ENCODE measurements around the gene ST3GAL3.

Gene ST3GAL3

DNA sequence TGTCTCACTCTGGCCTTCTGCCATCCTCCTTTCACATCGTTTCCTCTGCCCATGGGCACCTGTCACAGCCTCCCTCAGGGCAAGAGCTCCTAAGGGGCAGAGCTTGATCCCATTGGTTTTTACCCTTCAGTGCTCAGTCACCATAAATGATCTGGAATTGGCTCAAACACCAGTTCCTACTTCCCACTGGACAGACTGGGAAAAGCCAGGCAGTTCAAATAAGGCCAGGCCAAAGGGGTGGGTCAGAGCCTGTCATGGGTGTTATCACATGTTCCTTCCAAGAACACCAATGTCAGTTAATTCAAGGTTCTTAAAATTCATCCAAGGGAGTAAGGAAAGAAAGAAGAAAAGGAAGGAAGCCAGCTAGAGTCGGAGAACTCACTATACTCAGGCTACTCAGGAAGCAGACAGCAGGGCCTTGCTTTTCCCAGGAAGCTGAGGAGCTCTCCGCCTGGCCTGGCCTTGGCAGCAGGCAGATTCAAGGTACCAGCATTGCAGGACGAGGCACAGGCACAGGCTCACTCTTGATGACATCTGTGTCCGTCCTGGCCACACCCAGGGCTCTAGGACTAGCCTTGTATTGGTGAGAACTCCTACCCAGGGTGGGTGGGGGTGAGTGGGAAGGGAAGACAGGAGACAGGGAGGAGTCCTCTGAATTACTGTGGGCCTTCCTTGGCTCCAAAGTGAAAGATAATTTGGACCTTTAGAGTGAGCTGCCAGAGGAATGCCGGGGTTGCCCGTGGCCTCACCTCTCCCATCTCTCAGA, 194.0 kb downstream of the ST3GAL3 start:
- DNase-seq (ENCODE audit: low read depth), result no peak
- TF ChIP-seq, protein P1, sequence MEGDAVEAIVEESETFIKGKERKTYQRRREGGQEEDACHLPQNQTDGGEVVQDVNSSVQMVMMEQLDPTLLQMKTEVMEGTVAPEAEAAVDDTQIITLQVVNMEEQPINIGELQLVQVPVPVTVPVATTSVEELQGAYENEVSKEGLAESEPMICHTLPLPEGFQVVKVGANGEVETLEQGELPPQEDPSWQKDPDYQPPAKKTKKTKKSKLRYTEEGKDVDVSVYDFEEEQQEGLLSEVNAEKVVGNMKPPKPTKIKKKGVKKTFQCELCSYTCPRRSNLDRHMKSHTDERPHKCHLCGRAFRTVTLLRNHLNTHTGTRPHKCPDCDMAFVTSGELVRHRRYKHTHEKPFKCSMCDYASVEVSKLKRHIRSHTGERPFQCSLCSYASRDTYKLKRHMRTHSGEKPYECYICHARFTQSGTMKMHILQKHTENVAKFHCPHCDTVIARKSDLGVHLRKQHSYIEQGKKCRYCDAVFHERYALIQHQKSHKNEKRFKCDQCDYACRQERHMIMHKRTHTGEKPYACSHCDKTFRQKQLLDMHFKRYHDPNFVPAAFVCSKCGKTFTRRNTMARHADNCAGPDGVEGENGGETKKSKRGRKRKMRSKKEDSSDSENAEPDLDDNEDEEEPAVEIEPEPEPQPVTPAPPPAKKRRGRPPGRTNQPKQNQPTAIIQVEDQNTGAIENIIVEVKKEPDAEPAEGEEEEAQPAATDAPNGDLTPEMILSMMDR (IDR thresholded peaks at IDR 0.05; ENCODE audit: insufficient read depth, low read depth, low read length, missing control alignments), result no peak
- H3K4me3 ChIP-seq (ENCODE audit: low read depth, low read length), result no peak overlapping the region

DNA sequence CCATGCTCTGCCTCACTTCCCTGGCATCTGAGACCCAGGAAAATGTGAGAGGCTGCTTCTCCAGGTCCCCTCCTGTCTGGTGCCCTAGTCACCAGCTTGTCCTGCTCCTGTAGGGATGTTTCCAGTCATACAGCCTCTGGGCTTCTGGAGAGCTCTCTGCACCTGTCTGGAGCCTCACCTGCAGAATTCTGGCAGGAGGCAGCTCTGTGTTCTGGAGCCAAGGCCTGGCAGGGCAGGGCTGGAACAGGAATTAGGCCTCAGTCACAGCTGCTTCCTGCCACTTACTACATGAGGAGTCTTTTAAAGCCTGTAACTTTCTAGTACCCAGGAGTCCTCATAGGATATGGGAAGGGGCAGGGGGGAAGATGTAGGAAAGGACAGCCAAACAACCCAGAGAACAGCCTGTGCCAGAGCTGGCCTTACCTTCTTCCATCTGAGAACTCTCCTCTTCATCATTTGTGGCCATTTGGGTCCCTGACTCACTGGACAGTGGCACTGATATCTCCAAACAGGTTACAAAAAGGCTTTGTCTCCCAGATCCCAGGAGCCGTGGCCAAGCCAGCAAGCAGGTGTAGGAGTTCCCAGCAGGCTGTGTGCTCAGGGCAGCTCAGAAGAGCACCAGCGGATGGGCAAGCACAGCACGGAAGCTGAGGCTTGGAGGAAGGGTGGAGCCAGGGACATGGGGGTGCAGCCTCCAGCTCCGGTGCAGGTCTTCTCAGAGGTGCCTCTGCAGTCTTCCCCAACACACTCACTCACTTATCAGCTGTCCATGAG, 194.9 kb downstream of the ST3GAL3 start:
- TF ChIP-seq, protein P1 (IDR thresholded peaks at IDR 0.05; ENCODE audit: insufficient read depth, low read depth, low read length, missing control alignments), result no peak
- no peak overlapping the region for H3K4me3 ChIP-seq (ENCODE audit: low read depth, low read length)
- no peak for DNase-seq (ENCODE audit: low read depth)

DNA sequence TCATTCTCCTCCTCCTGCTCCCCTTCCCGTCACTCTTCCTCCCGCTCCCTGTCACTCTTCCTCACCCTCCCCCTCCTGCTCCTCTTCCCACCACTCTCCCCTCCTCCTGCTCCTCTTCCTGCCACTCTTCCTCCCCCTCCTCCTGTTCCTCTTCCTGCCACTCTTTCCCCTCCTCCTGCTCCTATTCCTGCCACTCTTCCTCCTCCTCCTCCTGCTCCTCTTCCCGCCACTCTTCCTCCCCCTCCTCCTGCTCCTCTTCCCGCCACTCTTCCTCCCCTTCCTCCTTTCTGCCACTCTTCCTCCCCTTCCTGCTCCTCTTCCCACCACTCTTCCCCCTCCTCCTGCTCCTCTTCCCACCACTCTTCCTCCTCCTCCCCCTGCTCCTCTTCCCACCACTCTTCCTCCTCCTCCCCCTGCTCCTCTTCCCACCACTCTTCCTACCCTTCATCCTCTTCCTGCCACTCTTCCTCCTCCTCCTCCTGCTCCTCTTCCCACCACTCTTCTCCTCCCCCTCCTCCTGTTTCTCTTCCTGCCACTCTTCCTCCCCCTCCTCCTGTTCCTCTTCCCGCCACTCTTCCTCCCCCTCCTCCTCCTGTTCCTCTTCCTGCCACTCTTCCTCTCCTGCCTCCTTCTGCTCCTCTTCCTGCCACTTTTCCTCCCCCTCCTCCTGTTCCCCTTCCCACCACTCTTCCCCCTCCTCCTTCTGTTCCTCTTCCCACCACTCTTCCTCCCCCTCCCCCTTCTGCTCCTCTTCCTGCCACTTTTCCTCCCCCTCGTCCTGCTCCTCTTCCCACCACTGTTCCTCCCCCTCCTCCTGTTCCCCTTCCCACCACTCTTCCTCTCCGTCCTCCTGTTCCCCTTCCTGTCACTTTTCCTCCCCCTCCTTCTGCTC, 197.6 kb downstream of the ST3GAL3 start:
- TF ChIP-seq, protein P1 (IDR thresholded peaks at IDR 0.05; ENCODE audit: insufficient read depth, low read depth, low read length, missing control alignments), result no peak
- no peak for DNase-seq (ENCODE audit: low read depth)
- H3K4me3 ChIP-seq (ENCODE audit: low read depth, low read length), result no peak overlapping the region

DNA sequence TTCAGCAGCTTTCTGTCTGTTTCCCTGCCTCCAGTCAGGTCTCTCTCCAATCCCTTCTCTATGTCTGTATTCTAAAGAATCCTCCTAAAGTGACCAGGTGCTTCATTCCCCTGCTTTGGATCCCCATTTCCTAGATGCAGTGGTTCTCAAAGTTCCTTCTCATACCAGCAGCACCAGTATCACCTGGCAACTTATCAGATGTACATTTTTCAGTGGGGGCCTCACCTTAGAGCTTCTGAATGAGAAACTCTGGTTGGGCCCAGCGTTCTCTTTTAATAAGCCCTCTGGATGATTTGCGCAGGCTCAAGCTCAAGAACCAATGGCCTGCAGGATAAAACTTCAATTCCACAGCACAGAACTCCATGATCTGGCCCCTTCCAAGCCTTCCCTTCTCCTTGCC, 200.9 kb downstream of the ST3GAL3 start:
- no peak overlapping the region for H3K4me3 ChIP-seq (ENCODE audit: low read depth, low read length)
- TF ChIP-seq, protein P1 (IDR thresholded peaks at IDR 0.05; ENCODE audit: insufficient read depth, low read depth, low read length, missing control alignments), result no peak
- no peak for DNase-seq (ENCODE audit: low read depth)

DNA sequence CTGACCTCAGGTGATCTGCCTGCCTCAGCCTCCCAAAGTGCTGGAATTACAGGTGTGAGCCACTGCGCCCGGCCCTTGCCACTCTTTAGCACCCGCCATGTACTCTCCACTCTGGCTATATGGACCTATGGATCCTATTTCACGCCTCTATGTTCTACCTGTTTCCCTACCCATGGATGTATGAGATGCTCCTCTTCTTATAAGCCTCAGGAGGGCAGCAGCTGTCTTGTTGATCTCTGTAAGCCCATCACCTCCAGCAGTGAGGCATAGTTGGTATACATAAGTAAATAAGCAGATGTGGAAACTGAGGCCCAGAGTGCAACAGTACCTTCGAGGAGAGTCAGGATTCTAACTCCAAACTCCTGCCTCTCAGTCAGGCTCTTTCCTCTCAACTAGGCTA, 201.5 kb downstream of the ST3GAL3 start:
- no peak for DNase-seq (ENCODE audit: low read depth)

DNA sequence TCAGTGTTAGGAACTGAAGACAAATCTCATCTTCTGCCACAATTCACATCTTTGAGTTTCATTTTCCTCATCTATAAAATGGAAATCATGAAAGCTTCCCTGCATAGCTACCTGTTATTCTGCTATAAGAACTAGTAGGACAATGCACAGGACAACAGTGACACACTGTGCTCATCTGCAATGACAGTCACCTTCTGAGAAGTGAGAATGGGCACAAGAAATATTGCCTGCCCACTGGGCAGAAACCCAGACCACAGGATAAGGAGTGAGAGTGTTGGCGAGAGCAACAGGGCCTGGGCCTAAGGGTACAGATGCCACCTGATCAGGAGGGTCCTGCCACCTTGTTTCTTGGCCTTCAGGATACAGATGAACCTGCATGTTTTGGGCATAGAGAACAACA, 203.0 kb downstream of the ST3GAL3 start:
- TF ChIP-seq, protein P1 (IDR thresholded peaks at IDR 0.05; ENCODE audit: insufficient read depth, low read depth, low read length, missing control alignments), result no peak
- H3K4me3 ChIP-seq (ENCODE audit: low read depth, low read length), result no peak overlapping the region
- DNase-seq (ENCODE audit: low read depth), result no peak

More for the DNA sequence above, 201.5 kb downstream of the ST3GAL3 start:
- TF ChIP-seq, protein P1 (IDR thresholded peaks at IDR 0.05; ENCODE audit: insufficient read depth, low read depth, low read length, missing control alignments), result no peak
- H3K4me3 ChIP-seq (ENCODE audit: low read depth, low read length), result no peak overlapping the region
